Adrenal gland (tissue), 5 donors: Measurements from ENCODE around the gene LPO.

Experiments
- POLR2A ChIP-seq, 2 donors: fragments of 450-650 bp; IDR thresholded peaks; one replicate each; pipeline ENCODE4 v1.6.1; 2017; ENCODE audit warnings: antibody characterized with exemption in 2 of 2, mild to moderate bottlenecking in 2 of 2, moderate library complexity in 1 of 2
- TF ChIP-seq, protein P1 (sequence below), 6 experiments: fragments of 450-650 bp in 4 of 6; fragments of 200-600 bp in 2 of 6; sonication (generic) in 1 of 6; IDR thresholded peaks; 1 replicate in 5 of 6; 2 replicates in 1 of 6; pipeline versions ENCODE4 v1.5.1 to v1.8.0; 2016 to 2021; ENCODE audit warnings: antibody characterized with exemption in 6 of 6, mild to moderate bottlenecking in 2 of 6, moderate library complexity in 1 of 6
- donor health status: DM: no; HTN: no; CAD: no.

DNA sequence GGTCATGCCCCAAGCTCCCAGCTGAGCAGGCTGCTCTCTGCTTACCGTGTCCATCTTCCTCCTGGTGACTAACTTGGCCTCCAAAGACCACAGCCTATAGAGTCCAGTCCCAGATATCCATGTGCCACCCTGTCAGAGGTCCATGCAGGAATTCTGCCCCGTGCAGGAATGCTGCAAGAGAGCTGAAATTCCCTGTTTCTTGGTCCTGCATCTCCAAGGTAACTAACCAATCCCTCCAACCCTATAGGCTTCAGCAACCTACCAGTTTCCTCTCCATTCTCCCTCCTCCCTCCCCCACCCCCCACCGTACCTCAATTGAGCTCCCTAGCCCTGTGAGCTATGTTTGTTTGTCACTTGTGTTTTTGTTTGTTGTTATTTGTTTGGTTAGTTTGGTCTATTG lies 9.7 kb upstream of the LPO start:
- TF ChIP-seq, protein P1, sequence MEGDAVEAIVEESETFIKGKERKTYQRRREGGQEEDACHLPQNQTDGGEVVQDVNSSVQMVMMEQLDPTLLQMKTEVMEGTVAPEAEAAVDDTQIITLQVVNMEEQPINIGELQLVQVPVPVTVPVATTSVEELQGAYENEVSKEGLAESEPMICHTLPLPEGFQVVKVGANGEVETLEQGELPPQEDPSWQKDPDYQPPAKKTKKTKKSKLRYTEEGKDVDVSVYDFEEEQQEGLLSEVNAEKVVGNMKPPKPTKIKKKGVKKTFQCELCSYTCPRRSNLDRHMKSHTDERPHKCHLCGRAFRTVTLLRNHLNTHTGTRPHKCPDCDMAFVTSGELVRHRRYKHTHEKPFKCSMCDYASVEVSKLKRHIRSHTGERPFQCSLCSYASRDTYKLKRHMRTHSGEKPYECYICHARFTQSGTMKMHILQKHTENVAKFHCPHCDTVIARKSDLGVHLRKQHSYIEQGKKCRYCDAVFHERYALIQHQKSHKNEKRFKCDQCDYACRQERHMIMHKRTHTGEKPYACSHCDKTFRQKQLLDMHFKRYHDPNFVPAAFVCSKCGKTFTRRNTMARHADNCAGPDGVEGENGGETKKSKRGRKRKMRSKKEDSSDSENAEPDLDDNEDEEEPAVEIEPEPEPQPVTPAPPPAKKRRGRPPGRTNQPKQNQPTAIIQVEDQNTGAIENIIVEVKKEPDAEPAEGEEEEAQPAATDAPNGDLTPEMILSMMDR (IDR thresholded peaks at IDR 0.05): no peak
- no peak for TF ChIP-seq POLR2A (IDR thresholded peaks at IDR 0.05)
